WERI-Rb-1 (cell line): ENCODE data around the gene GRIP1.

Experiments used
- DNase-seq: peaks from one replicate; pipeline ENCODE4 v3.0.0-alpha.2; 2020
- H3K27ac ChIP-seq: fragments of 250-450 bp; sonication (Bioruptor Pico); 2 replicates; pipeline ENCODE4 v1.5.1; 2020; ENCODE audit warnings: mild to moderate bottlenecking, moderate library complexity
- H3K27me3 ChIP-seq: fragments of 250-450 bp; sonication (Bioruptor Pico); 2 replicates; pipeline ENCODE4 v1.5.1; 2021; ENCODE audit warnings: mild to moderate bottlenecking, low read depth, moderate library complexity; ENCODE audit not compliant: insufficient read depth, severe bottlenecking
- H3K36me3 ChIP-seq: fragments of 250-450 bp; sonication (Bioruptor Pico); 2 replicates; pipeline ENCODE4 v1.5.1; 2020; ENCODE audit warnings: mild to moderate bottlenecking, moderate library complexity
- H3K4me3 ChIP-seq: 2 replicates; pipeline ENCODE4 v1.5.1; 2011; ENCODE audit warnings: low read depth, mild to moderate bottlenecking, control low read depth, low read length
- H3K9me3 ChIP-seq: fragments of 250-450 bp; sonication (Bioruptor Pico); 2 replicates; pipeline ENCODE4 v1.5.1; 2021; ENCODE audit warnings: mild to moderate bottlenecking, moderate library complexity; ENCODE audit not compliant: severe bottlenecking
- TF ChIP-seq, protein P1 (sequence below): IDR thresholded peaks from 2 replicates; pipeline ENCODE4 v1.5.1; 2011; ENCODE audit warnings: low read depth, mild to moderate bottlenecking, control low read depth, inconsistent platforms, low read length

The GRIP1 gene

DNA sequence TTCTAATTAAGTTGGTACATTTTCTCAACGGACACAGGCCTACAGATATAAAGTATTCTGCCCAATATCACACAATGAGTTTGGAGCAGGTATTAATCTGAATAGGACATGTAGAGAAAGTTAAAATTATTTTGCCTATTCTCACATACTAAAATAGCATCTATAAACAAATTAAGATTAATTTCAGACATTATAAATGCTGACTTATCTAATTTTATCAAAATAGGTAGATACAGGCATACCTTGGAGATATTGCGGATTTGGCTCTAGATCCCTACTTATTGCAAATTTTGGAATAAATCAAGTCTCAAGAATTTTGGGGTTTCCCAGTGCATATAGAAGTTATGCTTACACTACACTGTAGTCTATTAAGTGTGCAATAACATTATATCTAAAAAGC is 41.0 kb upstream of the GRIP1 start:
- no peak for DNase-seq
- Histone ChIP-seq H3K36me3 (no peaks in the 10 kb centered on the region), H3K27ac (no peak overlapping the region), H3K9me3 (no peaks in the 10 kb centered on the region), H3K4me3 (no peak overlapping the region), H3K27me3 (no peaks in the 10 kb centered on the region)
- TF ChIP-seq, protein P1, sequence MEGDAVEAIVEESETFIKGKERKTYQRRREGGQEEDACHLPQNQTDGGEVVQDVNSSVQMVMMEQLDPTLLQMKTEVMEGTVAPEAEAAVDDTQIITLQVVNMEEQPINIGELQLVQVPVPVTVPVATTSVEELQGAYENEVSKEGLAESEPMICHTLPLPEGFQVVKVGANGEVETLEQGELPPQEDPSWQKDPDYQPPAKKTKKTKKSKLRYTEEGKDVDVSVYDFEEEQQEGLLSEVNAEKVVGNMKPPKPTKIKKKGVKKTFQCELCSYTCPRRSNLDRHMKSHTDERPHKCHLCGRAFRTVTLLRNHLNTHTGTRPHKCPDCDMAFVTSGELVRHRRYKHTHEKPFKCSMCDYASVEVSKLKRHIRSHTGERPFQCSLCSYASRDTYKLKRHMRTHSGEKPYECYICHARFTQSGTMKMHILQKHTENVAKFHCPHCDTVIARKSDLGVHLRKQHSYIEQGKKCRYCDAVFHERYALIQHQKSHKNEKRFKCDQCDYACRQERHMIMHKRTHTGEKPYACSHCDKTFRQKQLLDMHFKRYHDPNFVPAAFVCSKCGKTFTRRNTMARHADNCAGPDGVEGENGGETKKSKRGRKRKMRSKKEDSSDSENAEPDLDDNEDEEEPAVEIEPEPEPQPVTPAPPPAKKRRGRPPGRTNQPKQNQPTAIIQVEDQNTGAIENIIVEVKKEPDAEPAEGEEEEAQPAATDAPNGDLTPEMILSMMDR = no peak

- Histone ChIP-seq H3K9me3 (no peaks in the 10 kb centered on the region), H3K27ac (no peak overlapping the region), H3K36me3 (no peaks in the 10 kb centered on the region), H3K4me3 (no peak overlapping the region), H3K27me3 (no peaks in the 10 kb centered on the region)
- TF ChIP-seq, protein P1 = no peak
- DNase-seq = no peak
Observed at GRCh38 chr12:66717036-66717673, 38.3 kb upstream of the GRIP1 start.

GRCh38 chr12:66716522-66716921 is 37.6 kb upstream of the GRIP1 start:
- H3K27ac ChIP-seq = no peak overlapping the region
- no peak for DNase-seq
- TF ChIP-seq, protein P1 = no peak
- no peaks in the 10 kb centered on the region for H3K36me3 ChIP-seq
- H3K27me3 ChIP-seq = no peaks in the 10 kb centered on the region
- no peaks in the 10 kb centered on the region for H3K9me3 ChIP-seq
- H3K4me3 ChIP-seq = no peak overlapping the region

DNA sequence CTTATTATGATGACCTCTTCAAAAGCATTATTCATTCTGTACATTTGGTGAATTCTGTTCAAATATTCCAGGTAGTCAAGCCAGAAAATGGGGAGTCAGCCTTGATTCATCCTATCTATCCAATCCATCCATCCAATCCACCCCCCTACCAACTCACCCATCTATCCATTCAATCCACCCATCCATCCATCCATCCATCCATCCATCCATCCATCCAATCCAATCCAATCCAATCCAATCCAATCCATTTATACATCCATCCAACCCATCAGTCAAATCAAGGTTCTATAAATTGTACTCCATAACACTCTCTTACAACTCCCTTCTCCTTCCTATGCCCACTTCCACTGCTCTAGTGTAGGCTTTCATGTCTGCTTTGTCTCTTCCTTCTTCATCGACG is 35.8 kb upstream of the GRIP1 start:
- DNase-seq = no peak
- Histone ChIP-seq H3K27me3 (no peaks in the 10 kb centered on the region), H3K9me3 (no peaks in the 10 kb centered on the region), H3K36me3 (no peaks in the 10 kb centered on the region), H3K27ac (no peak overlapping the region), H3K4me3 (no peak overlapping the region)
- TF ChIP-seq, protein P1 = no peak

DNA sequence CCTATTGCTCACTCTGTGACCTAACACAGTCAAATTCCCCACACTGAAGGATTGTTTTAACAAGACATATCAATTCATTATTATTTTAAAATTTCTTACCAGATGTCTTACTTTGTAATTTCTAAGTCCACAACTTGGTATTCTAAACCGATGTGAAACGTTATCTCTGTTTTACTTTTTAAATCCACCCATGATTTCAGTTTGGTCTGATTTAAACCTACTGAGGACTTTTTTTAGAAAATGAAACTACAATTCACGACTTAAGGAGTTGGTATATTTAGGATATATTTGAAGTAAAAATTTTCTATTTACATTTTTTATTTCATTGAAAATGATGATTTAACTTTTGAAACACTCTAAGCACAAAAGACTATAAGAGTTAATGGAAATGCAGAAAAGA is 35.1 kb upstream of the GRIP1 start:
- Histone ChIP-seq H3K27me3 (no peaks in the 10 kb centered on the region), H3K27ac (no peak overlapping the region), H3K4me3 (no peak overlapping the region), H3K36me3 (no peaks in the 10 kb centered on the region), H3K9me3 (no peaks in the 10 kb centered on the region)
- TF ChIP-seq, protein P1 = no peak
- DNase-seq = no peak

DNA sequence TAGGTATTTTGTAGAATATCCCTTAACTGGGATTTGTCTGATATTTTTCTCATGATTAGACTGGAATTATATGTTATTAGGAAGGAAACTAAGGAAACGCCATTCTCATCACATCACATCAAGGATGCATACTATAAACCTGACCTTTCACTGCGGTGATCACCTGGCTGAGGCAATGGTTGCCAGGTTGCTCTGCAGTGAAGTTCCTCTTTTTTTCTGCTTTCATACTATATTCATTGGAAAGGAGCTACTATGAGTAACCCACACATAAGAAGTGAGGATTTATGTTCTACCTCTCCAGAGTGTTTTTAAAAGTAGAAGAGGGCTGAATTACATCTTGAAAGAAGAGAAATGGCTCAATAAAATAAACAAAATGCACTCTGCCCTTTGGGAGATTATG is 31.0 kb upstream of the GRIP1 start:
- peaks cover 3% of the 10 kb centered on the region for H3K9me3 ChIP-seq
- H3K4me3 ChIP-seq = no peak overlapping the region
- no peaks in the 10 kb centered on the region for H3K27me3 ChIP-seq
- TF ChIP-seq, protein P1 = no peak
- no peak overlapping the region for H3K27ac ChIP-seq
- H3K36me3 ChIP-seq = no peaks in the 10 kb centered on the region
- DNase-seq = no peak
